ENCODE measurements around the gene TULP4. TPM values are rescaled to one million over a fixed set of nuclear protein-coding genes. Genes with fewer than 3 reads are reported as not detected.
"Not testable (repeated sequence)": the region's sequence is repeated elsewhere in the genome, so short reads cannot be mapped to it uniquely, and the experiment has no call there.

TULP4 gene
- total and polyA plus RNA-seq, 2 donors (not counting 1 experiment from before 2014, with no cell fraction given) = 12.0 to 90.0 TPM

- 38% methylated on average over 1 of the region's 3 CpGs for WGBS (ENCODE audit: insufficient coverage)
- ATAC-seq (ENCODE audit: low read depth) = no peak
- no peak for DNase-seq
- no peak overlapping the region for H3K4me2 ChIP-seq (replicated peaks; ENCODE audit: low read depth, low read length, poor library complexity, severe bottlenecking)
- no peak for TF ChIP-seq EZH2 (IDR thresholded peaks at IDR 0.05; ENCODE audit: borderline replicate concordance, insufficient read depth, low read depth, low read length, poor library complexity, severe bottlenecking)
- TF ChIP-seq CTCF (IDR thresholded peaks at IDR 0.05) = no peak
- H3K36me3 ChIP-seq (replicated peaks in 1 of 2; ENCODE audit: control extremely low read depth in 1 of 2, control insufficient read depth in 1 of 2, extremely low read depth in 1 of 2, insufficient read depth in 2 of 2, low read length in 1 of 2) = no peaks in the 10 kb centered on the region
- Mint-ChIP-seq H3K9me3 (ENCODE audit: insufficient read depth) (peaks cover 2% of the 10 kb centered on the region), H3K4me3 (no peak overlapping the region), H3K4me1 (peaks cover 17% of the 10 kb centered on the region), H3K27ac (no peak overlapping the region), H3K27me3 (no peaks in the 10 kb centered on the region)
- no peak overlapping the region for H3K9ac ChIP-seq (ENCODE audit: low read length)
- peaks cover 16% of the 10 kb centered on the region for H3K79me2 ChIP-seq (ENCODE audit: control insufficient read depth, insufficient read depth, low read length)
- ChIA-PET CTCF (interaction anchor here (0.6 to 3.3 kb wide), 4 partner anchors 12 to 292 kb away, joined by 3 to 15 read pairs (median 10); no protein-coding TSS in a partner anchor), POLR2A (no interaction called here)
- intact Hi-C loops (cut with micrococcal nuclease) = no loop called here
- H4K20me1 ChIP-seq (ENCODE audit: control insufficient read depth, insufficient read depth, low read length, poor library complexity, severe bottlenecking) = peaks cover 37% of the 10 kb centered on the region
- H3K27ac ChIP-seq (ENCODE audit: low read length in 2 of 2) = no peak overlapping the region
- H2AFZ ChIP-seq (ENCODE audit: insufficient read depth, low read depth, low read length, poor library complexity, severe bottlenecking) = no peak overlapping the region
- H3K27me3 ChIP-seq (replicated peaks in 1 of 4; ENCODE audit: control extremely low read depth in 1 of 4, control insufficient read depth in 3 of 4, insufficient read depth in 4 of 4, low read length in 3 of 4) = no peaks in the 10 kb centered on the region
- H3K4me3 ChIP-seq (ENCODE audit: control extremely low read depth in 1 of 5, extremely low read depth in 1 of 5, insufficient read depth in 1 of 5, low read depth in 2 of 5, low read length in 4 of 5) = no peak overlapping the region
- H3K9me3 ChIP-seq (ENCODE audit: control extremely low read depth in 1 of 3, control insufficient read depth in 2 of 3, insufficient read depth in 1 of 3, low read length in 2 of 3) = no peaks in the 10 kb centered on the region
- H3K4me1 ChIP-seq (ENCODE audit: control insufficient read depth in 2 of 2, insufficient read depth in 2 of 2, low read length in 2 of 2) = no peaks in the 10 kb centered on the region
Observed at GRCh38 chr6:158399040-158399700, 86.9 kb downstream of the TULP4 start.

GRCh38 chr6:158402184-158402583 lies 89.9 kb downstream of the TULP4 start:
- ATAC-seq (ENCODE audit: low read depth) (no peak), DNase-seq (no peak)
- no peak overlapping the region for H3K27ac ChIP-seq (ENCODE audit: low read length in 2 of 2)
- Mint-ChIP-seq H3K4me1 (peaks cover 16% of the 10 kb centered on the region), H3K4me3 (no peak overlapping the region), H3K27me3 (no peaks in the 10 kb centered on the region), H3K9me3 (ENCODE audit: insufficient read depth) (no peaks in the 10 kb centered on the region), H3K27ac (no peak overlapping the region)
- no peak overlapping the region for H3K4me3 ChIP-seq (ENCODE audit: control extremely low read depth in 1 of 5, extremely low read depth in 1 of 5, insufficient read depth in 1 of 5, low read depth in 2 of 5, low read length in 4 of 5)
- H2AFZ ChIP-seq (ENCODE audit: insufficient read depth, low read depth, low read length, poor library complexity, severe bottlenecking) = no peak overlapping the region
- ChIA-PET POLR2A (no interaction called here), CTCF (interaction anchor here (0.5 to 3.3 kb wide), 5 partner anchors 9 to 188 kb away, joined by 3 to 15 read pairs (median 4); no protein-coding TSS in a partner anchor)
- H3K79me2 ChIP-seq (ENCODE audit: control insufficient read depth, insufficient read depth, low read length) = no peaks in the 10 kb centered on the region
- peaks cover 25% of the 10 kb centered on the region for H4K20me1 ChIP-seq (ENCODE audit: control insufficient read depth, insufficient read depth, low read length, poor library complexity, severe bottlenecking)
- intact Hi-C loops (cut with micrococcal nuclease) = no loop called here
- H3K4me1 ChIP-seq (ENCODE audit: control insufficient read depth in 2 of 2, insufficient read depth in 2 of 2, low read length in 2 of 2) = no peaks in the 10 kb centered on the region
- no peaks in the 10 kb centered on the region for H3K9me3 ChIP-seq (ENCODE audit: control extremely low read depth in 1 of 3, control insufficient read depth in 2 of 3, insufficient read depth in 1 of 3, low read length in 2 of 3)
- H3K4me2 ChIP-seq (replicated peaks; ENCODE audit: low read depth, low read length, poor library complexity, severe bottlenecking) = no peak overlapping the region
- H3K36me3 ChIP-seq (replicated peaks in 1 of 2; ENCODE audit: control extremely low read depth in 1 of 2, control insufficient read depth in 1 of 2, extremely low read depth in 1 of 2, insufficient read depth in 2 of 2, low read length in 1 of 2) = no peaks in the 10 kb centered on the region
- no peak overlapping the region for H3K9ac ChIP-seq (ENCODE audit: low read length)
- no peak for TF ChIP-seq CTCF (IDR thresholded peaks at IDR 0.05)
- TF ChIP-seq EZH2 (IDR thresholded peaks at IDR 0.05; ENCODE audit: borderline replicate concordance, insufficient read depth, low read depth, low read length, poor library complexity, severe bottlenecking) = no peak
- H3K27me3 ChIP-seq (replicated peaks in 1 of 4; ENCODE audit: control extremely low read depth in 1 of 4, control insufficient read depth in 3 of 4, insufficient read depth in 4 of 4, low read length in 3 of 4) = no peaks in the 10 kb centered on the region

- H3K27me3 ChIP-seq (replicated peaks in 1 of 4; ENCODE audit: control extremely low read depth in 1 of 4, control insufficient read depth in 3 of 4, insufficient read depth in 4 of 4, low read length in 3 of 4); POLR2A ChIA-PET; H3K27ac ChIP-seq (ENCODE audit: low read length in 2 of 2); H3K4me3 Mint-ChIP-seq; H3K9me3 ChIP-seq (ENCODE audit: control extremely low read depth in 1 of 3, control insufficient read depth in 2 of 3, insufficient read depth in 1 of 3, low read length in 2 of 3); H3K27ac Mint-ChIP-seq; H3K4me1 ChIP-seq (ENCODE audit: control insufficient read depth in 2 of 2, insufficient read depth in 2 of 2, low read length in 2 of 2); H3K36me3 ChIP-seq (replicated peaks in 1 of 2; ENCODE audit: control extremely low read depth in 1 of 2, control insufficient read depth in 1 of 2, extremely low read depth in 1 of 2, insufficient read depth in 2 of 2, low read length in 1 of 2); H3K27me3 Mint-ChIP-seq; CTCF ChIA-PET; H3K4me3 ChIP-seq (ENCODE audit: control extremely low read depth in 1 of 5, extremely low read depth in 1 of 5, insufficient read depth in 1 of 5, low read depth in 2 of 5, low read length in 4 of 5); DNase-seq; H3K9me3 Mint-ChIP-seq (ENCODE audit: insufficient read depth); H2AFZ ChIP-seq (ENCODE audit: insufficient read depth, low read depth, low read length, poor library complexity, severe bottlenecking); H3K9ac ChIP-seq (ENCODE audit: low read length); intact Hi-C loops (cut with micrococcal nuclease); H3K79me2 ChIP-seq (ENCODE audit: control insufficient read depth, insufficient read depth, low read length); H3K4me2 ChIP-seq (replicated peaks; ENCODE audit: low read depth, low read length, poor library complexity, severe bottlenecking); ATAC-seq (ENCODE audit: low read depth): not testable (repeated sequence)
- H3K4me1 Mint-ChIP-seq = peaks cover 17% of the 10 kb centered on the region
- peaks cover 27% of the 10 kb centered on the region for H4K20me1 ChIP-seq (ENCODE audit: control insufficient read depth, insufficient read depth, low read length, poor library complexity, severe bottlenecking)
- WGBS (ENCODE audit: insufficient coverage) = 84% methylated on average over 8 of the region's 12 CpGs
Observed at GRCh38 chr6:158405321-158405831, 93.1 kb downstream of the TULP4 start.
